ENCODE data around the gene CELF2.
A peak's percentile ranks its signal among the peaks of the same experiment; 100 is the strongest.
"Not testable (repeated sequence)": the region's sequence is repeated elsewhere in the genome, so short reads cannot be mapped to it uniquely, and the experiment has no call there.

Gene CELF2

DNA sequence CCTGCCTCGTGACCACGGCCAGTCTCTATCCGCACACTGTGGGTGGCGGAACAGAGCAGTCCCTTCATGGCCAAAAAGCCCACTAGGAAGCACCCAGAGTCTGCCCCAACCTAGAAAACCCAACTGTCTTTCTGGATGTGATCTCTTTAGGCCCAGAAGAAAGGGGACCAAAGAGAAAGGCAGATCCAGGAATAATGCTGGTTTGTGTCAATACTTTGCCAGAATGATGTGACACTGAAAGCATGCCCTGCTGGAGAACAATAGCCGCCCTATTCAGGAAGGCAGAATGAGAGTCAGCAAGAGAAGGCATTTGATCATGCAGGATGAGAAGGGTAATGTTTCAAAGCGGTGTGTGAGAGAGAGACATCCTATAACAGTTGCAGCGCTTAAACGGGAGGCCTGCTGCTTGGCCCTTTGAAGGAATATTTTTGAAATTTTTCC is 319.1 kb downstream of the CELF2 start:
- DNase-seq = no peak

DNA sequence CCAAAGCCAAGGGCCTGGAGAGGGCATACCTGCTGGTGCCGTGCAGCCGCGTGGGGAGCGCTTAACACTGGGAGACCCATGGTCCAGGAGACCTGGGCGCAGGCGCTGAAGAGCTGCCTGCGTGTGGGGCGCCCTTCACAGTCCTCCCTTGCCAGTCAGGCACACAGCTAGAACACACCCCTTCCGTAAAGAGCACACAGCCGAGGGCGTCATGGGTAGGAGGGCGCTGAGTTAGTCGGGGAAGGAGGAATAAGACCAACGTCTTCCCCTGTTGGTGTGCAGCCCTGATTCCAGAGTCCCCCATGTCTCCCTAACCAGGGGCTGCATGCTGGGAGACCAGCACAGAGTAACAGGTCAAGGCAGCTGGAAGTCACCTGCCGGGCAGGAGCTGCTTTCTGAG is 319.8 kb downstream of the CELF2 start:
- DNase-seq = peak; percentile 37

DNA sequence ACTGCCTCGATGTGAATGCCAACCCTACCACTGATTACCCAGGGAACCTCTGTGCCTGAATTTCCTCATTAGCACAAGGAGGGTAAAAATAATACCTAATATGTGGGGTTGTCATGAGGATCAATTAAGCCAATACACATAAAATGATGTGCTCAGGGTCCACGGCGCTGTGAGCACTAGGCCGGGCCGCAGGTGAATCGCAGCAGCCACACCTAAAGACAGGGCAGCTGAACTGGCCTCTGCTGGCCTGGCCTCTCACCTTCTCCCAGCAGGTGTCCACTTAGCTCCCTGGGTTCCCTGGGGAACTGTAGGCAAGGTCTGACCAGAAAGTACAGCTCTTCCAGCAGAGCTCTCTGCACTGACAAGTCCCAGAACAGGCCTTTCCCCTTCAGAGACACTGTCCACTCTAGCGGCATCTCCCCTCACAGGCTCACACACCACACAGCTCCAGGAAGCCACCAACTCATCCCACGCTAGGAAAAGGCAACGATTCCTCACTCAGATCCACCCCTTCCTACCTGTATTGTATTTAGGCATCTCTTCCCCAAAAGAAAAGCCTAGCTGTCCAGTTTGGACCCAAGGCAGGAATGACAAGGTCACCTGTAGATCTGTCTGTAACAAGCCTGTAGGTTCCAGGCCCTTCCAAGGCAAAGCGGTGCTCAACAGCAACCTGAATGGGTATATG is 320.6 kb downstream of the CELF2 start:
- no peak for DNase-seq

DNA sequence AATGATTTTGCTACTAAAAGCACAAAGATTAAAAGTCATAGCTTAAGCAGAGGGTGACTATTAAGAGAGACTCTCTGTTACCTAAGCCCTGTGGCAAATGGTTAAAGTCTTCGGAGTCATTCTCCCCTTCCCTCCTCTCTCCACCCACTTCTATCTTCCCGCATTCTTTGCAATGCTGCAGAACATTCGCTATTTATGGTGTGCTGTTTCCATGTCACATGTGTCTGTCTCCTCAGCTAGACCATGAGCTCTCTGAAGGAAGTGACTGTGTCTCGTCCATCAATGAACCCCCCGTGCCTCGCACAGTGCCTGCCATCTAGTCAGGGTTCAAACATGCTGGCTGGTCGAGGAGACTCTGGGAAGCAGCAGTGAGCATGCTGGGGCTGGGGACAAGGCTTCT is 321.3 kb downstream of the CELF2 start:
- DNase-seq = no peak

DNA sequence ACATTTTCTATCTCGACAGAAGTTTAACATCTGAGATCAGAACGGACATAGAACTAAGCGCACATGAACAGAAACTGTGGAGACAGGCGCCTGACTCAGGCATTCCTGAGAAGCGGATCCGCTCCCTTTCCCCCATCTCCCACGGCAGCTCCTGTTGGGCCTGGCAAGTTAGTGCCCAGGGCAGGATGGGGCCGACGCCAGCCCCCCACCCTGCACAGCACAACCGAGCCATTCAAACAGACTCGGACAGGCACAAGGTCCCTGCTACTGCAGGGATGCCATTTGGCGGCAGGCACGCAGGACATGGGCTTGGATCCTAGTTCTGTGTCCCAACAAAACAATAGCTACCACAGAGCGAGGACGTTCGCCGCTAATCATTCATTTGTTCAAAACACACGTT is 322.0 kb downstream of the CELF2 start:
- no peak for DNase-seq

DNA sequence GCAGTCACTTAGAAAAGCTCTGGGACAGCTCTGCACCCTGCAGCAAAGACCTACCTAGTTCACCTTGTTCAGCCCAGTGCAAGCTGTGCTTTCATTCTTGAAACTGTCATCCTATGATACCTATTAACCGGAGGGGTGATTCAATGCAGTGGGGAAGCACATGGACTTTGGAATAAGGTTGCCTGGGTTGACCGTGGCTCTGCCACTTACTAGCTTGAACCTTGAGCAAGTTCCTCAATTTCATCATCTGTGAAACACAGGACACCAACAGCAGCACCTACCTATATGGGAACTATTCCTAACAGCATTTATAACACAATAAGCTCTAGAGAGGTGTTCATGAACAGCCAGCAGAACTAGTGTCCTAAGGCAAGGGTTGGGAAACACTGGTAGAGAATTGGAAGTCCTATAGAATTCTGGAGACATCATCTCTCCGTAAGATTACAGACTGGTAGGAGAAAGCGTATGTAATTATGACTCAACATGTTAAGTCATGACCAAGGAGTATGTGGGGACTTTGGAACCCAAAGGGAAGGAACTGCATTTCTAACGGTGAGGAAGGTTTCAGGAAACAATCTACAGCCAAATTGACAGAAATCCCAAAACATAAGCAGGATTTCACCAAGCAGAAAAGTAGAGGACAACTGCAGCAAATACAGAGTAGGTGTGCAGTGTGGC is 323.8 kb downstream of the CELF2 start:
- no peak for DNase-seq

DNA sequence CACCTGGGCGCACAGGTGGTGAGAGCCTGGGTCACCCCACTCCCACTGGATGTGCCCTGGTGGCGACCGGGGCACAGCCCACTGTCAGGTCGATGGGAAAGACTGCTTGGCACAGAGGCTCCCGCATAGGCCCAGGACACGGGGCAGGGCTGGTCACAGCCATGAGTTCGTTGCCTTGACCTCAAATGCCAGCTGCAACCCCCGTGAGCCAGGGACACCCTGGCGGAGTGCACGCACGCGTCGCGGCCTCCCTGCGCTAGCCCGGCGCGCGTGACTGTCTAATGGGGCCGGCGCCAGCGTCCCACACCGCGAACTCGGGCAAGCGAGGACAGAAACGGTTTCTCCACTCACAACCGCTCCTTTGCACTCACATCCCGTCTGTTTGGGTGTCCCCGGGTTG is 326.4 kb downstream of the CELF2 start:
- no peak for DNase-seq

DNA sequence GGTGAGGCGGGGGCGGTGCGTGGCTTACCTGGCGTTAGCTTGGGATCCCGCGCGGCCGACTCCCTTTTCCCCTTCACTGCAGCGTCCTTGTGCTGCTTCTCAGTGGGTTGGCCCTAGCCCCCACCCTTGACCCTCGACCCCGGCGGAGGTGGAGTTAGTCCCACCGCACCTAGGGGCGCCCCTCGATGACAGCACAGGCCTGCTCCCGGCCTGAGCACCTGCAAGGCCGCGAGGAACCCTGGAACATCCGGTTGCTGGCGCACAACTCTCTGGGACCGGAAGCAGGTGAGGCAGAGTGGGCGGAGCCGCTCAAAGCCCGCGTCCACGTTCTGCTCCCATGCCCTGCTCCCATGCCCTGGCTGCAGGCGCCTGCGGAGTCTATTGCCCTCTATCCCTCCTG is 326.9 kb downstream of the CELF2 start:
- DNase-seq = no peak

DNA sequence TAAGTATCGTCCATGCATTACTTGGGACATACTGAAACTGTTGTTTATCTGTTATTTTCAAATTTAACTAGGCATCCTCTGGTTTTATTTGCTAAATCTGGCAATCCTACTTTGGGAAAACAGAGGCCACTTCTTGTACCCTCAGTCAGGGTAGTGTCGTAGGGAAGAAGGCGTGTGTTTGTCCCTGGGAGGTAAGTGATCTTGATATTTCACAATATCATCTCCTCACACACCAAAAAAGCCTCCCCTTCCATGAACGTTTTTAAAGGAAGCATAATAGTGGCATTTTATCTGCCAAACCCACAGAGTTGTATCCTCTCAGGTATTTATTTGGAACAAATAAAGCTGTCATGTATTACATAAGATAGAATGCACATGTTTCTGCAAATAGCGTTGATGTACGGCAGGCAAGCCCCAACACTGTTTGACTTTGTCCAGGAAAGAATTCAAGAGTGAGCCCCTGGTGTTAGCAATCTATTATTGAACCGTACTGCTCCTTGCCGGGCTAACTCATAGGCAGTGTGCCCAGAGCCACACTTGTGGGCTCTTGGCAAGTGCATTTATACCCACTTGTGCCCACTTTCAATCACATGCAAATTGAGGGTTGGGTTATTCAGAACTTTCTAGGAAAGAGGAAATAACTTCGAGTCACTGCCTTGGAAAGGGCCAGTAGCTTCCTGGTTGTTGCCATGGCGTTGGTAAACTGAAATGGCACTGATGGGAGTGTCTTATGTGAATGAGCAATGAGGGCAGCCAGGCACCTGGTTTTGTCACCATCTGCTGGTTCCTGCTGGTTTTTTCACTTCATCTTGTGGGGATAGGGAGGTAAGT is 327.8 kb downstream of the CELF2 start:
- DNase-seq = no peak

DNA sequence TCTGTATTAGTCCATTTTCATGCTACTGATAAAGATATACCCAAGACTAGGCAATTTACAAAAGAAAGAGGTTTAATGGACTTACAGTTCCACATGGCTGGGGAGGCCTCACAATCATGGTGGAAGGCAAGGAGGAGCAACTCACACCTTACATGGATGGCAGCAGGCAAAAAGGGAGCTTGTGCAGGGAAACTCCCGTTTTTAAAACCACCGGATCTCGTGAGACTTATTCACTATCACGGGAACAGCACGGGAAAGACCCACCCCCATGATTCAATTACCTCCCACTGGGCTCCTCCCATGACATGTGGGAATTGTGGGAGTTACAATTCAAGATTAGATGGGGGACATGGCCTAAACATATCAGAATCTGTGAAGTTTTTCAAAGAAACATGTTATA is 329.9 kb downstream of the CELF2 start:
- DNase-seq = not testable (repeated sequence)

DNA sequence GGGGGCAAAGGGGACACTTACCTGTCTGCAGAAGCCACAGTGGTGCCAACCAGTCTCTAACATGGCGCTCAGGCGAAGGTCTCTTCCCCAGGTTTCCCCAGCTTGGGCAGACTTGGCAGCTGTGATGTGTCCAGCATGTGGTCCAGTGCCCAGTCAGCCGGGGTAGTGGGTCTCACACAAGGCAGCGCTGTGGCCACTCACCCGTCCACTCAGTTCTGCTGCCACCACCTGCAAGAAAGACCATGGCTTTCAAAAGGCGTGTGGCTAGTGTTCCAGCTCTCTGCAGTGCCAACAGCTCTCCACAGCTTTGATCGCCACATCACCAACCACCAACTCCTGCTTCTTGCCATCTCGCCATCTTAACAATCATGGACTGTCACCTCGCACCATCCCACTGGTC is 334.1 kb downstream of the CELF2 start:
- no peak for DNase-seq

DNA sequence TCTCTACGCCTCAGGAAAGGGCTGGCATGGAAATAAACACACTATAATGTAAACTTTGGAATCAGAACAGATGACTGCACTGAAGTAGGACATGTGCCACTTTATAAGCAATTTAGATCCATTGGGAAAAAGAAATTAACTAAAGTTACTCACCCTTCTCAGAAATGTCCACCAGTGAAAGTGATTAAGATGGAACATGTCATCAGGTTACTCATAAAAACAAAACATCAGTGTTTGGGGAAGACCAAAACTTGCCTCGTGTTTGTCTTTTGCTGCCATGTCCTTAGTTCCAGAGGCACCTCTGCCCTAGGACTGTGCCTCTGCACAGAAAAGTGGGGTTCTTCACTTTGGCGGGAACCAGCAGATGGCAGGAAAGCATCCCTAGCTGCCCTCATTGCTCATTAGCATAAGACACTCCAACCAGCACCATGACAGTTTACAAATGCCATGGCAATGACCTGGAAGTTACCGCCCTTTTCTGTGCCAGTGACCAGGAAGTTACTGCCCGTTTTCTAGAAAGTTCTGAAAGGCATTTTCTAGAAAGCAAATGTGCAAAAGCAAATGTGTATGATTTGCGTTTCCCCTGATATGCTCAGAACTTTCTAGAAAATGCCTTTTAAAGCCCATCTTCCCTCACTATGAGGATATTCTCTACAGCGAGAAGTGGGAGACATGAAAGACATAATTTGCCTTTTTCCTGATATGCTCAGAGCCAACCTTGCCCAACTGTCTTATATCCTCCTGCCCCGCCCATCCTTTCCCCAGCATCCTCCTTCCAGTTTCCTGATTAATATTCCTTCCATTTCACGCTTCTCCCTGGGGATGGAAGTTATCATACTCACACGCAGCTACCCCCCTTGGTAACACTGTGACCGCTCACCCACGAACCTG is 335.6 kb downstream of the CELF2 start:
- DNase-seq = no peak

DNA sequence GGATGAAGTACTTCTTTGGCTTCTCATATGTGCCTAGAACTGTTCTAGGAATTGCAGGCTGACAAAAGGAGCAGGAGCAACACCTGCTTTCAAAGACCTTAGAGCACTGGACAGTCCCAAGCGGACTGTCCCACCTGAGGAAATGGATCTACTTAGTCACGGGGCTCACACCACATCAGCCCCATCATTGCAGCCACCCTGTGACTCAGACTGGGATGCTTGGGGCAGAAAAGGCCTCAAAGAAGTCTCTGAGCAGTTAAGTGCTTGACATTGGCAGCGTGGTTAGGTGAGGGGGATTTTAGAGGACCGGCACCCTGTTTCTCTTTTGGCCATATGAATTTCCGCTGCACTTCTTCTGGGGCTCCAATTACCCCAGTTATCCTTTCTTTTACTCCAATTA is 337.2 kb downstream of the CELF2 start:
- DNase-seq = no peak

DNA sequence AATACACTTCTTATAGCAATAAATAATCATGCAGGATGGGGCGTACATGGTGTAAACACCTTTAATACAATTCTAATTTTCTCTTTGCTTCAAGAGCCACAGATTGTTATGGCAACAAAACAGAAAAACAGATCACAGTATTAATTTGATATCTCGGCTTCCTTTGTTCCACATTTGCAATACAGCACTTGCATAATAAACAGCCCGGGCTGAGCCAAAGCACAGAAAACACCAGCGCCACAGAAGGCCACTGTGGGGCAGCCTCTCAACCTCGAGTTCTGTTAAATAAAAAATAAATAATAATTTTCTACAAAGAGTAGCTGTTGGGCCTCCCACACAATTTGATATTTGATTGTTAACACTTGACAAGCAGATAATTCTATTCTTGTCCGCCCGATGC is 337.9 kb downstream of the CELF2 start:
- no peak for DNase-seq

DNA sequence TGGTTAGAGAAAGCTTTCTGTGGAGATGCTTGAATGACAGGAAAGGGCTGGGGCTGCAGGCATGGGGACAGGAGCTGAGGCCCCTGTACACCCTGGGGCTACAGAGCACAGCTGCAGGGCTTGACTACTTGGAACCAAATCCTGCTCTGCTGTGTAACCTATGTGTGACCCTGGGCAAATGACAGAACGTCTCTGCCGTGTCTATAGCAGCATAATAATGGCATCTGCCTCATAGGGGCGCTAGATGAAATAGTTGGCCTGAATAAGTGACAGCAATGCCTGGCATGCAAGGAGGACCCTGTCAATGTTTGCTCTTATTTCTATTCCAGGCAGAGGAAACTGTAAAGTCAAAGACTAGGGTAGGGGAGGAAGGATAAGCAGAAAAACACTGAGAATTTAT is 339.8 kb downstream of the CELF2 start:
- DNase-seq = no peak

DNA sequence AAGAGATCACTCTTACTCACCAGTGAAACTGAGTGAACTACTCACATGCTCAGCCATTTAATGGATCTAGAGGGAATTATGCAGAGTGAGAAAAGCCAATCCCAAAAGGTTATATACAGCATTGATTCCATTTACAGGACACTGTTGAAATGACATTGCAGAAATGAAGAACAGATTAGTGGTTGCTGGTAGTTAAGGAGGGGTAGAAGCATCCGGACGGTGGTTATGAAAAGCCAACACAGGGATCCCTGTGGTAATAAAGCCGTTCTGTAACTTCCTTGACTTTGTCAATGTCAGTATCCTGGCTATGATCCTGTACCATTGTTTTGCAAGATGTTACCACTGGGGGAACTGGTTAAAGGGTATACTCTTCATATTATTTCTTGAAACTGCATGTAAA is 340.3 kb downstream of the CELF2 start:
- DNase-seq = no peak

DNA sequence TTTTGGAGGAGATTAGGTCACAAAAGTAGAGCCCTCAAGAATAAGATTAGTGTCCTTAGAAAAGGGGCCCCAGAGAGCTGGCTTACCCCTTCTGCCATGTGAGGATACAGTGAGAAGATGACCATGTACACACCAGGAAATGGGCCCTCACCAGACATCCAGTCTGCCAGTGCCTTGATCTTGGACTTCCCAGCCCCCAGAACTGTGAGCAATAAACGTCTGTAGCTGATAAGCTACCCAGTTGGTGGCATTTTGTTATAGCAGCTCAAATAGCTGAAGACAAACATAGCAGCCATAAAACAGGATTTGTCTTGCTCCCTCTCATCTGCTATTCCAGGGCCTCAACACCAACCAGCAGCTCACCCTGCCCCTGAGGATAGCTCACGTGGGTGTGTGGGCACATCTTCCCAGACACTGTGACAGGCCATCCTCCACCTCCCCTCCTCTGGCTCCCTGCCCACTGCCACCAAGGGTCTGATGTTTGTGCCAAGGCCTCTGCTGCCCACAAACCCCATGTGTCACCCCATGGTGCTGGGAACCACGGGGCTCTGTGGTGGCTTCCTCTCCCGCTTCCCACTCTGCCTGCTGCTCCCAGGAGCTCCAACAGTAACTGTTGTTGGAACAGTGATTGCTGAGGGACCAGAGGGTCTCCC is 341.4 kb downstream of the CELF2 start:
- no peak for DNase-seq

DNA sequence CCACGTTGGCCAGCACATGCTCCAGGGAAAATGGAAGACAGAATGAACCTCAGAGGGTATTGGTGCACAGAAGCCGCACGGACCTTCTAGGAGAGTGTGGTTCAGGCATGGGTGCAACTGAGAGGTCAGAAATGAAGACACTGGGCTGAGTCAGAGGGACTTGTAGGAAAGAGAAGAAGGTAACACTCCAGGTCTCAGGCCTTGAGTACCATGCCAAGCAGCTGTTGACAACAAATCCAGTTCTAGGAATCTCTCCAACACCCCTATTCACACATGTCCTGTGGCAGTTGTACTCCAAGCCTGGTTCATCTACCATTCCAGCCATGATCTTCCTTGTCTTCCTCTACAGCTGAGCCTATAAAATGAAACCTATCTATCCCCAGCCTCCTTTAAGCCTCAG is 342.2 kb downstream of the CELF2 start:
- no peak for DNase-seq

DNA sequence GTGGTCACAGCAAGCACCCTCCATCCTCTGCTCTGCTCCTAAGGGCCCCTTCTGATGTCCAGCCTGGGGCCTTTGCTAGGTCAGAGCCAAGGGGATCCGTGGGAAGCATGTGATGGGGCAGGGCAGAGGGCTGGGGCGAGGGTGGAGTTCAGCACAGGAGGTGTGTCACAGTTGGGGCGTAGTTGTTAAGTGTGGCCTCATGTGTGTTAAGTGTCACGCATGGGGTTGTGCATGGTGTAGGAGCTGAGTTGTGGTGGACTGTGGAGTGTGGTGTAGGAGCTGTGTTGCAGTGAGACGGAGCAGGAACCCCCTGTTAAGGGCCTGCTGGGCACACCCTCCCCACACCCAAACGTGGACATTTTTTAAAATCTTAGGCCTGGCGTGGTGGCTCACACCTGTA is 345.8 kb downstream of the CELF2 start:
- no peak for DNase-seq

DNA sequence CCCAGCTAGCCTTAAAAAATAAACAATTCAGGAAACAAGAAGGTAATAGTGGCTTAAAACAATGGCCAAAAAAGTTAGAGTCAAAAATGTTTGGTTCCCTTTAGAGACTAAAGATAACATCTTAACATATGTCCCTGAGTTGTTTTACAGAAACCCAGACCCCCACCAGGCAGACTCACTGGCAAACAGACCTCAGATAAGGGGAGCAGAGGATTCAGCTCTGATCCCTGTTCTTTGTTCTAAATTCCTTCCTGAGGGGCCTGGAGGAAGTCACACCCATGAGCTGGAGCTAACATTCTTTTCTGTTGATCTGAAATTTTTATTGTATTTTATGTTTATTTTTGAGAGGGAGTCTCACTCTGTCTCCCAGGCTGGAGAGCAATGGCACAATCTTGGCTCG is 346.6 kb downstream of the CELF2 start:
- no peak for DNase-seq

DNA sequence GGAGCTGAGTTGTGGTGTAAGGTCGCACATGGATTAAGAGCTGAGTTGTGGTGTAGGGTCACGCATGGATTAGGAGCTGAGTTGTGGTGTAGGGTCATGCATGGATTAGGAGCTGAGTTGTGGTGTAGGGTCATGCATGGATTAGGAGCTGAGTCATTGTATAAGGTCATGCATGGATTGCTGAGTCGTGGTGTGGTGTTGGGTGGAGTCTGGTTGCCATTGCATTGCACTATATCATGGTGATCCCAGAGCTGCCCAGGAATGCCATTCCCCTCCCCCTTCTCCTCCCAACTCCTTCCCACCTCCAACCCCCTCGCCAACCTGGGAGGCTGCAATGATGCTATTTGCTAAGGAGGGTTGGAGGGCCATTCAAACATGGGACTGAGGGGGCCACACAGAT is 349.2 kb downstream of the CELF2 start:
- DNase-seq = not testable (repeated sequence)

DNA sequence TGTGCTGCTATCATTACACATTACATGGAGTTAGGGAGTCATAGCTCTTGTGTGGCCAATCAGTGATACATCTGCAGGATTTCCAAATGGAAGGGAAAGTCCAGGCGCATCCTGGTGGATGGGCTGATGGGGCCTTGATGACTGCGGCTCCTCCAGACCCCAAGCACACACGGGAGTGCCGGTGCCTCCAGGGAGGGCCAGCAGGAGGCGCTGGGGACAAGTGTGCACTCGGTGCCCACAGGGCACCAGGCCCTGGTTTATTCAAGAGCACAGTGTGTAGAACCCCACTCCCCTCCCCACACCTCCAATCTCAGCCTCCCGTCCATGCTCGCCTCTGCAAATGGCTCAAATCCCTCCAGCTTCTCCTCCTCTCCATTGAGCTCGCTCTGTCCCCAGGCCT is 349.8 kb downstream of the CELF2 start:
- DNase-seq = no peak

Measured in stimulated activated CD4-positive, alpha-beta T cell treated with anti-CD3 and anti-CD28 coated beads, Interleukin-15, amount 100 ng/mL, for 24 hours (primary cell).